ENCODE measurements around the gene ARHGAP22.

The ARHGAP22 gene

GRCh38 chr10:48526846-48527505 is 77.9 kb downstream of the ARHGAP22 start:
- DNase-seq, result no peak

- DNase-seq, result no peak
These were observed 78.7 kb downstream of the ARHGAP22 start for GRCh38 chr10:48526011-48526821.

GRCh38 chr10:48525113-48525512 is 79.8 kb downstream of the ARHGAP22 start:
- no peak for DNase-seq

GRCh38 chr10:48523820-48524758 is 80.8 kb downstream of the ARHGAP22 start:
- peak; percentile 85 for DNase-seq

GRCh38 chr10:48523212-48523819 is 81.6 kb downstream of the ARHGAP22 start:
- DNase-seq, result peak; percentile 55

GRCh38 chr10:48522011-48522765 is 82.7 kb downstream of the ARHGAP22 start:
- no peak for DNase-seq

GRCh38 chr10:48520594-48520993 is 84.3 kb downstream of the ARHGAP22 start:
- no peak for DNase-seq

GRCh38 chr10:48520184-48520506 is 84.7 kb downstream of the ARHGAP22 start:
- no peak for DNase-seq

GRCh38 chr10:48519481-48520183 is 85.2 kb downstream of the ARHGAP22 start:
- peak; percentile 48 for DNase-seq

GRCh38 chr10:48518986-48519385 is 85.9 kb downstream of the ARHGAP22 start:
- DNase-seq, result no peak

- peak; percentile 48 for DNase-seq
These were observed 86.7 kb downstream of the ARHGAP22 start for GRCh38 chr10:48517911-48518811.

- DNase-seq, result no peak
These were observed 87.4 kb downstream of the ARHGAP22 start for GRCh38 chr10:48517482-48517881.

- DNase-seq, result no peak
These were observed 88.0 kb downstream of the ARHGAP22 start for GRCh38 chr10:48516911-48517310.

GRCh38 chr10:48514916-48515315 is 90.0 kb downstream of the ARHGAP22 start:
- no peak for DNase-seq

- DNase-seq, result no peak
These were observed 90.6 kb downstream of the ARHGAP22 start for GRCh38 chr10:48514255-48514654.

GRCh38 chr10:48512861-48513260 is 92.0 kb downstream of the ARHGAP22 start:
- no peak for DNase-seq

- DNase-seq, result peak; percentile 67
These were observed 93.0 kb downstream of the ARHGAP22 start for GRCh38 chr10:48511875-48512231.

- DNase-seq, result no peak
These were observed 93.6 kb downstream of the ARHGAP22 start for GRCh38 chr10:48511066-48511874.

- peak; percentile 79 for DNase-seq
These were observed 94.7 kb downstream of the ARHGAP22 start for GRCh38 chr10:48509974-48510692.
